OCI-LY1 (cell line): ENCODE data around the gene HSP90AB1.

ENCODE experiments used
- EZH2 ChIP-seq: fragments of 200-600 bp; sonication (generic), shearing (Covaris generic); IDR thresholded peaks from 2 replicates; pipeline ENCODE4 v1.8.0; 2017; ENCODE audit warnings: borderline replicate concordance, mixed run types, mild to moderate bottlenecking, antibody characterized with exemption, low read length, moderate library complexity, mixed read lengths
- TF ChIP-seq, protein P1 (sequence below): fragments of 200-600 bp; sonication (generic), shearing (Covaris generic); IDR thresholded peaks from 2 replicates; pipeline ENCODE4 v1.5.1; 2017; ENCODE audit warnings: mild to moderate bottlenecking, antibody characterized with exemption, low read length, moderate library complexity, mixed read lengths

DNA sequence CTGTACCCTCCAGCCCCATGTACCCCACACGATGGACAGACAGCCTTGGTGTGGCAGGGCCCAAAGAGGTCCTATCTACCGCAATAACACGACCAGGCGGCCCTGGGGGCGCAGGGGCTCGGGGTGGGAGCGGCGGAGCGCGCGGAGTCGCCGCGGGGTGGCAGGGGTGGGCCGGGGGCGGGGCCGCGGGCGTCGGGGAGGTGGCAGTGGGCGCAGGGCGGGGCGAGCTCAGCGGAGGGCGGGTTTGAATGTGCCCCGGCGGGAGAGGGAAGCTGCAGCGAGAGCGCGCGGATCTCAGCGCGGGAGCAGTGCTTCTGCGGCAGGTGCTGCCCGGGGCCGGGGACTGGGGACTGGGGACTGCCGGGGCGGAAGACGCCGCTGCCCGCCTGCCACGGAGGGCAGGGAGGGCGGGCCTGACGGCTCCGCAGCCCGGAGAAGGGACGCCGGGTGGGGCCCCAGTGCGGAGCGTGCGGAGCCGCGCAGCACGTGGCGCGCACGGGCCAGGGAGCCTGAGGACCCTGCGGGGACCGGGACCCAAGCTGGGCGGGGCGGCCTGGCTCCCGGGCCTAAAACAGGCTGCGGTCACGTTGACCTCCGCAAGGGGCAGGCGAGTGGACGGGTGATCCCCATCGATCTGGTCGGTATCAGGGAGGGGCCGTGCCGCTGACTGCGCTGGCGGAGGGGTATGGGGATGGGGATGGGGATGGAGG, 23.4 kb upstream of the HSP90AB1 start, which contains the start of gene SLC29A1:
- TF ChIP-seq, protein P1, sequence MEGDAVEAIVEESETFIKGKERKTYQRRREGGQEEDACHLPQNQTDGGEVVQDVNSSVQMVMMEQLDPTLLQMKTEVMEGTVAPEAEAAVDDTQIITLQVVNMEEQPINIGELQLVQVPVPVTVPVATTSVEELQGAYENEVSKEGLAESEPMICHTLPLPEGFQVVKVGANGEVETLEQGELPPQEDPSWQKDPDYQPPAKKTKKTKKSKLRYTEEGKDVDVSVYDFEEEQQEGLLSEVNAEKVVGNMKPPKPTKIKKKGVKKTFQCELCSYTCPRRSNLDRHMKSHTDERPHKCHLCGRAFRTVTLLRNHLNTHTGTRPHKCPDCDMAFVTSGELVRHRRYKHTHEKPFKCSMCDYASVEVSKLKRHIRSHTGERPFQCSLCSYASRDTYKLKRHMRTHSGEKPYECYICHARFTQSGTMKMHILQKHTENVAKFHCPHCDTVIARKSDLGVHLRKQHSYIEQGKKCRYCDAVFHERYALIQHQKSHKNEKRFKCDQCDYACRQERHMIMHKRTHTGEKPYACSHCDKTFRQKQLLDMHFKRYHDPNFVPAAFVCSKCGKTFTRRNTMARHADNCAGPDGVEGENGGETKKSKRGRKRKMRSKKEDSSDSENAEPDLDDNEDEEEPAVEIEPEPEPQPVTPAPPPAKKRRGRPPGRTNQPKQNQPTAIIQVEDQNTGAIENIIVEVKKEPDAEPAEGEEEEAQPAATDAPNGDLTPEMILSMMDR, result no peak
- no peak for TF ChIP-seq EZH2
